GM23248 (cell line): ENCODE data around the gene FEV.

Experiments used
- EZH2 ChIP-seq: fragments of 200-600 bp; sonication (generic); IDR thresholded peaks from 2 replicates; pipeline ENCODE4 v1.6.1; 2018; ENCODE audit warnings: antibody characterized with exemption, mild to moderate bottlenecking; ENCODE audit not compliant: insufficient read depth, poor library complexity, severe bottlenecking
- EZH2phosphoT487 ChIP-seq: fragments of 200-600 bp; sonication (generic); IDR thresholded peaks from 2 replicates; pipeline ENCODE4 v1.6.1; 2018; ENCODE audit warnings: antibody characterized with exemption, moderate library complexity, mild to moderate bottlenecking, low read depth; ENCODE audit not compliant: insufficient read depth

DNA sequence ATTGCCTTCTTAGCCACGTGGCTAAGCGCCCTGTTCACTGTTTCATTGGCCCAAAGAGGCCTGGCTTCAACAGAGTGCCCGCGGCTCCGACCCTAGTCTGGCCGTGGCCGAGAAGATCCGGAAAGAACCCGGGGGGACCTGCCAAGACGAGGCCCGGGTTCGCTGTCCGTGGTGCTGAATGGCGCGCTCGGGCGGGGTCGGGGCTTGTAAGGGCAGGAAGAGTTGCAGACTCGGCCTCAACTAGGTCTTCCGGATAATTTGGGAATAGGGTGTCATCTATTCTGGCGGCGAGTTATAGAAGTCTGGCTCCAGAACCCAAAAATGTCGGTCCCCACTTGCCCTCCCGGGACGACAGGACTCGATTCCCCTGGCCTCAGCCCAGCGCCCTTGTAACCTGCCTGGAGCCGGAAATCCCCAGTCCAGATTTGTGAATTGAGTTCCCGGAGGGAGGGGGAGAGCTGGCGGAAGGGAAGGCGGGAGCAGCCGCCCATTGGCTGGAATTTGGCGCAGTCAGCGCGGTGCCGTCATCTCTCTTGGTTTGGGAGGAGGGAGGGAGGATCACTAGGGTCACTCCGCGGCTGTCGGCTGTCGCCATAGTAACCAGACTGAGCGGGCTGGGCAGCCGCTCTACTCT lies 22.0 kb downstream of the FEV start:
- TF ChIP-seq EZH2 = no peak
- no peak for TF ChIP-seq EZH2phosphoT487
